Liver (tissue), 9 donors: Measurements from ENCODE around the gene R3HDML. TPM values are rescaled to one million over a fixed set of nuclear protein-coding genes. Genes with fewer than 3 reads are reported as not detected.

Experiments
- DNase-seq: peaks from one replicate; pipeline ENCODE4 v3.0.0-alpha.2; 2017; ENCODE audit warnings: low spot score
- H3K27ac ChIP-seq, 2 donors: one replicate each; pipeline ENCODE4 v1.7.0; 2013; ENCODE audit warnings: inconsistent platforms in 2 of 2, low read length in 2 of 2, control low read depth in 1 of 2, low read depth in 1 of 2, mild to moderate bottlenecking in 1 of 2
- H3K27me3 ChIP-seq, 4 donors: one replicate each; pipeline versions ENCODE4 v1.6.1 to v1.7.0; 2013; ENCODE audit warnings: low read length in 3 of 4, inconsistent platforms in 1 of 4, mild to moderate bottlenecking in 1 of 4, moderate library complexity in 1 of 4; ENCODE audit not compliant: control insufficient read depth in 4 of 4, insufficient read depth in 4 of 4
- H3K36me3 ChIP-seq, 4 donors: one replicate each; pipeline versions ENCODE4 v1.6.1 to v1.7.0; 2013; ENCODE audit warnings: low read length in 3 of 4, mild to moderate bottlenecking in 3 of 4, low read depth in 1 of 4, moderate library complexity in 1 of 4; ENCODE audit not compliant: control insufficient read depth in 4 of 4, insufficient read depth in 3 of 4
- H3K4me1 ChIP-seq, 4 donors: one replicate each; pipeline versions ENCODE4 v1.6.1 to v1.7.0; 2013; ENCODE audit warnings: low read length in 3 of 4, mild to moderate bottlenecking in 3 of 4, moderate library complexity in 1 of 4; ENCODE audit not compliant: control insufficient read depth in 4 of 4, insufficient read depth in 4 of 4
- H3K4me3 ChIP-seq, 3 donors: one replicate each; pipeline versions ENCODE4 v1.6.1 to v1.7.0; 2013; ENCODE audit warnings: low read length in 3 of 3, control low read depth in 1 of 3, low read depth in 1 of 3, mild to moderate bottlenecking in 1 of 3
- H3K9ac ChIP-seq, 2 donors: one replicate each; pipeline ENCODE4 v1.7.0; 2013; ENCODE audit warnings: low read length in 2 of 2, mild to moderate bottlenecking in 2 of 2, moderate library complexity in 2 of 2, control low read depth in 1 of 2, low read depth in 1 of 2
- H3K9me3 ChIP-seq, 4 donors: one replicate each; pipeline versions ENCODE4 v1.6.1 to v1.7.0; 2013; ENCODE audit warnings: low read length in 3 of 4; ENCODE audit not compliant: control insufficient read depth in 4 of 4
- EGR1 ChIP-seq, 2 donors: IDR thresholded peaks; 2 replicates each; pipeline ENCODE4 v1.6.1; 2016 to 2018; ENCODE audit warnings: antibody characterized with exemption in 2 of 2, low read depth in 2 of 2
- GABPA ChIP-seq, 2 donors: IDR thresholded peaks in 1 of 2; conservative IDR thresholded peaks in 1 of 2; 2 replicates each; pipeline ENCODE4 v1.6.1; 2016; ENCODE audit warnings: antibody characterized with exemption in 2 of 2, mild to moderate bottlenecking in 1 of 2, moderate library complexity in 1 of 2
- HNF4A ChIP-seq, 2 donors: conservative IDR thresholded peaks; 2 replicates each; pipeline ENCODE4 v1.6.1; 2016; ENCODE audit warnings: antibody characterized with exemption in 2 of 2, mild to moderate bottlenecking in 2 of 2
- HNF4G ChIP-seq: IDR thresholded peaks from 2 replicates; pipeline ENCODE4 v1.6.1; 2016; ENCODE audit warnings: antibody characterized with exemption
- JUND ChIP-seq, 2 donors: IDR thresholded peaks; 2 replicates each; pipeline ENCODE4 v1.6.1; 2016; ENCODE audit warnings: antibody characterized with exemption in 2 of 2
- RAD21 ChIP-seq, 2 donors: IDR thresholded peaks; 2 replicates each; pipeline ENCODE4 v1.6.1; 2016; ENCODE audit warnings: antibody characterized with exemption in 2 of 2, mild to moderate bottlenecking in 2 of 2
- TAF1 ChIP-seq: conservative IDR thresholded peaks from 2 replicates; pipeline ENCODE4 v1.6.1; 2016; ENCODE audit warnings: antibody characterized with exemption, mild to moderate bottlenecking
- WGBS: extraction: QIAGEN DNeasy Blood & Tissue Kit; methylation state at CpG from one replicate; pipeline ENCODE4 v1.1.7; 2013; 5-methylcytosine and 5-hydroxymethylcytosine counted together
- polyA plus RNA-seq, 2 donors: library from polyadenylated mRNA; stranded (reverse) in 1 of 2; unstranded in 1 of 2; fragments of 200-250 nt in 1 of 2; fragments of >200 nt in 1 of 2; fragmentation: Nextera tagmentation in 1 of 2; extraction: Ambion mirVana in 1 of 2; gene quantifications; one replicate each; pipeline versions ENCODE4 v1.2.1 to v1.2.3, GENCODE V29; 2013 to 2015
- total RNA-seq, 2 donors: library from RNA; depleted of rRNA; stranded (reverse); fragments of >200 nt; gene quantifications; one replicate each; pipeline ENCODE4 v1.2.3, GENCODE V29; 2014
- TF ChIP-seq, protein P1 (sequence below): IDR thresholded peaks from 2 replicates; pipeline ENCODE4 v1.6.1; 2016; ENCODE audit warnings: antibody characterized with exemption
- TF ChIP-seq, protein P2 (sequence below): IDR thresholded peaks from 2 replicates; pipeline ENCODE4 v1.6.1; 2016; ENCODE audit warnings: antibody characterized with exemption
- TF ChIP-seq, protein P3 (sequence below): IDR thresholded peaks from 2 replicates; pipeline ENCODE4 v1.6.1; 2016; ENCODE audit warnings: antibody characterized with exemption
- donor health status: healthy.
- donor health status: healthy.
- donor health status: healthy.
- donor health status: healthy.
- donor health status: healthy.

R3HDML gene
- total and polyA plus RNA-seq, 4 donors, result not detected

DNA sequence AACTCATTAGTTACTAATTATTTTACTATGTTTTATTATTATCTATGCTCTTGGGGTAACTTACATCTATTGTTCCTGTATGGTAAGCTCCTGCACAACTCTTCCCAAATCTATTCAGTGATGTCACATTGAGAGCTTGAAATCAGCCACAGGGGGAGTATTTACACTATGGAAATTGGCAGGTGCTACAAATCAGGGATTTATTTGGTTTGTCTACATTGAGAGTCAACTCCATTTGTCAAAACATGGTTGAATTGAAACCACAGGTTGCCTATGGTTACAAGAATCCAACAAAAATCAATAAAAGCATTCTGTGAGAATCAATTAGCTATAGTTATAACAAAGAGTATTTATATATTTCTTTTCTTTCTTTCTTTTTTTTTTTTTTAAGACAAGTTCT is 22.0 kb upstream of the R3HDML start:
- H3K9me3 ChIP-seq, result no peaks in the 10 kb centered on the region

DNA sequence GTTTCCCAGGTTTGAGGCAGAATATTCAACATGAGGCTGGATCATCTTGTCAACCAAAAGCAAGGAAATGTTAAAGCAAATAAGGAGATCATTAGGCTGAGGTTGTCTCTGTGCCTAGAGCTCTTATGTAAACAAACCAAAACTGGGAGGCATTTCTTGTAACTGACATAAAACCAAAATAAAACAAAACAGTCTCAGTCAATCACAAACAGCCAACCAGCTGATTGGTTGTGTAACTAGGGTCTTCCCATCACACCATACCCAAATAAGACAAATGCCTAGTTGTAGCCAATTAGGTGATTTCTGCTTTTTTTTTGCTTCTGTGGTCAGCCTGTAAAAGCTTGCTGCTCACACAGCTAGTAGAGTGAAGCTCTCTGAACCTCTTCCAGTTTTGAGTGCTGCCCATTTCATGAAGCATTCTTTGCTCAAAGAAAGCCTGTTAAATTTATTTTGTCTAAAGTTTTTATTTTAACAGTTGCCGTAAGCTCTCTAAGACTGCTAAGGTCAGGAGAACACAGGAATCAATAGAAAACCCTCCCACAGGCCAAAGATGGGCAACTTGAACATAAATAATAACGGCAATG is 16.9 kb upstream of the R3HDML start:
- Histone ChIP-seq H3K27ac (no peak overlapping the region), H3K9ac (no peak overlapping the region), H3K27me3 (no peaks in the 10 kb centered on the region), H3K36me3 (no peaks in the 10 kb centered on the region), H3K4me3 (no peak overlapping the region), H3K4me1 (no peaks in the 10 kb centered on the region), H3K9me3 (no peaks in the 10 kb centered on the region)
- no peak for DNase-seq
- 94% methylated on average over 2 of the region's 2 CpGs for whole genome bisulfite sequencing
- TF ChIP-seq EGR1 (IDR thresholded peaks at IDR 0.05; ENCODE audit: low read depth in 2 of 2), result no peak

More for the DNA sequence above, 22.0 kb upstream of the R3HDML start:
- Histone ChIP-seq H3K4me1 (peaks cover 3 to 16% (median 10%) of the 10 kb centered on the region in 4 donors), H3K9ac (no peak overlapping the region), H3K27ac (no peak overlapping the region), H3K27me3 (no peaks in the 10 kb centered on the region), H3K4me3 (no peak overlapping the region), H3K36me3 (no peaks in the 10 kb centered on the region)
- no peak for TF ChIP-seq EGR1 (IDR thresholded peaks at IDR 0.05; ENCODE audit: low read depth in 2 of 2)
- TF ChIP-seq, protein P1, sequence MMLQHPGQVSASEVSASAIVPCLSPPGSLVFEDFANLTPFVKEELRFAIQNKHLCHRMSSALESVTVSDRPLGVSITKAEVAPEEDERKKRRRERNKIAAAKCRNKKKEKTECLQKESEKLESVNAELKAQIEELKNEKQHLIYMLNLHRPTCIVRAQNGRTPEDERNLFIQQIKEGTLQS, result no peak
- TF ChIP-seq, protein P2, sequence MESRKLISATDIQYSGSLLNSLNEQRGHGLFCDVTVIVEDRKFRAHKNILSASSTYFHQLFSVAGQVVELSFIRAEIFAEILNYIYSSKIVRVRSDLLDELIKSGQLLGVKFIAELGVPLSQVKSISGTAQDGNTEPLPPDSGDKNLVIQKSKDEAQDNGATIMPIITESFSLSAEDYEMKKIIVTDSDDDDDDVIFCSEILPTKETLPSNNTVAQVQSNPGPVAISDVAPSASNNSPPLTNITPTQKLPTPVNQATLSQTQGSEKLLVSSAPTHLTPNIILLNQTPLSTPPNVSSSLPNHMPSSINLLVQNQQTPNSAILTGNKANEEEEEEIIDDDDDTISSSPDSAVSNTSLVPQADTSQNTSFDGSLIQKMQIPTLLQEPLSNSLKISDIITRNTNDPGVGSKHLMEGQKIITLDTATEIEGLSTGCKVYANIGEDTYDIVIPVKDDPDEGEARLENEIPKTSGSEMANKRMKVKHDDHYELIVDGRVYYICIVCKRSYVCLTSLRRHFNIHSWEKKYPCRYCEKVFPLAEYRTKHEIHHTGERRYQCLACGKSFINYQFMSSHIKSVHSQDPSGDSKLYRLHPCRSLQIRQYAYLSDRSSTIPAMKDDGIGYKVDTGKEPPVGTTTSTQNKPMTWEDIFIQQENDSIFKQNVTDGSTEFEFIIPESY, result no peak
- DNase-seq, result no peak

DNA sequence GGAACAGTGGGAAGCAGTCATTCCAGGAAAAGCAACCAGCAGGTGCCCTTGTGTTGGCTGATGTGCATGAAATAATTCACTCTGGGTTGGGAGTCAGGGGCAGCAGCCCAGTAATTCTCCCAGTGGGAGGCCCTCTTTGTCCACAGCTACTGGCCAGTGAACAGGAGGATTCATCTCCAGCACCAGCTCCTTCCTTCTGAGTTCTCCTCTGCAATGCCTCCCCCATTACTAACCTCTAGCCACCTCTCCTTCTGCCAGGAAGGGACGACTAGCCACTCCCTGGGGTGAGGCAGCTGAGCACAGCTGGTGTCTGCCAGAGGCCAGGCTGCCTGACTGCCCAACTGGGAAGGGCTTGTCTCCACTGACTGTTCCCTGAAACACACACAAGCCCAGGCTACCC is 12.5 kb upstream of the R3HDML start:
- Histone ChIP-seq H3K9ac (no peak overlapping the region), H3K27me3 (no peaks in the 10 kb centered on the region), H3K4me1 (peaks cover 0 to 4% (median 3%) of the 10 kb centered on the region in 4 donors), H3K36me3 (no peaks in the 10 kb centered on the region), H3K4me3 (no peak overlapping the region), H3K9me3 (no peaks in the 10 kb centered on the region), H3K27ac (no peak overlapping the region)
- no peak for DNase-seq
- TF ChIP-seq, protein P3, sequence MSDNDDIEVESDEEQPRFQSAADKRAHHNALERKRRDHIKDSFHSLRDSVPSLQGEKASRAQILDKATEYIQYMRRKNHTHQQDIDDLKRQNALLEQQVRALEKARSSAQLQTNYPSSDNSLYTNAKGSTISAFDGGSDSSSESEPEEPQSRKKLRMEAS, result no peak
- TF ChIP-seq JUND (IDR thresholded peaks at IDR 0.05), result no peak
- no peak for TF ChIP-seq HNF4A (conservative IDR thresholded peaks at IDR 0.05)
- no peak for TF ChIP-seq HNF4G
- TF ChIP-seq GABPA (IDR thresholded peaks at IDR 0.05 in 1 of 2, conservative IDR thresholded peaks at IDR 0.05 in 1 of 2), result no peak
- no peak for TF ChIP-seq TAF1
- no peak for TF ChIP-seq RAD21 (IDR thresholded peaks at IDR 0.05)
- TF ChIP-seq, protein P2, result no peak
- 30% methylated on average over 1 of the region's 1 CpG for WGBS
